Psoas muscle (tissue), 8 donors: ENCODE results near the gene TNS3. TPM values are rescaled to one million over a fixed set of nuclear protein-coding genes. Genes with fewer than 3 reads are reported as not detected.

Experiments used
- ATAC-seq, 4 donors: fragments of 200-7000 bp; cut with Tn5 transposase; one replicate each; pipeline ENCODE4 v1.9.1; 2020; ENCODE audit warnings: moderate library complexity in 3 of 4, mild to moderate bottlenecking in 2 of 4
- DNase-seq, 2 donors: peaks; one replicate each; pipeline ENCODE4 v3.0.0-alpha.2; 2020
- H3K27ac ChIP-seq: fragments of 200-600 bp; one replicate; pipeline ENCODE4 v1.8.0; 2022
- H3K27me3 ChIP-seq, 3 donors: fragments of 200-600 bp in 1 of 3; one replicate each; pipeline versions ENCODE4 v1.6.1 to v1.8.0; 2013 to 2022; ENCODE audit warnings: low read length in 2 of 3, mild to moderate bottlenecking in 2 of 3, moderate library complexity in 1 of 3; ENCODE audit not compliant: insufficient read depth in 3 of 3
- H3K36me3 ChIP-seq, 2 donors: fragments of 200-600 bp in 1 of 2; one replicate each; pipeline versions ENCODE4 v1.6.1 to v1.8.0; 2013 to 2022; ENCODE audit warnings: low read depth in 1 of 2, mild to moderate bottlenecking in 1 of 2, moderate library complexity in 1 of 2; ENCODE audit not compliant: insufficient read depth in 1 of 2
- H3K4me1 ChIP-seq: fragments of 200-600 bp; one replicate; pipeline ENCODE4 v1.8.0; 2022
- H3K4me3 ChIP-seq: fragments of 200-600 bp; one replicate; pipeline ENCODE4 v1.8.0; 2022; ENCODE audit warnings: mild to moderate bottlenecking
- H3K9me3 ChIP-seq: fragments of 200-600 bp; one replicate; pipeline ENCODE4 v1.8.0; 2022
- WGBS, 3 donors: extraction: QIAGEN DNeasy Blood & Tissue Kit; methylation state at CpG; one replicate each; pipeline versions ENCODE4 v1.1.6 to v1.1.7; 2013; 5-methylcytosine and 5-hydroxymethylcytosine counted together
- intact Hi-C, 2 donors: fragments of 100-400 bp; cut with DNase I; formaldehyde crosslinking; loops; one replicate each; pipeline versions ENCODE4 v1.11.0 to v1.14.2; 2022
- polyA plus RNA-seq, 3 donors: library from polyadenylated mRNA; stranded (reverse); fragments of 200-250 nt; gene quantifications; one replicate each; pipeline ENCODE4 v1.2.3, GENCODE V29; 2013
- total RNA-seq, 4 donors: library from RNA; stranded (reverse); fragmentation: NEBNext Ultra II Directional in 2 of 4; extraction: Animal tissue kit (Norgen Biotek cat#: 25700) in 2 of 4; gene quantifications; one replicate each; pipeline versions ENCODE4 v1.2.1 to v1.2.4, GENCODE V29; 2021 to 2023
- TF ChIP-seq, protein P1 (sequence below): fragments of 200-600 bp; IDR thresholded peaks from one replicate; pipeline ENCODE4 v1.8.0; 2022; ENCODE audit warnings: antibody characterized with exemption
- donor health status: healthy with polysubstance abuse.
- donor health status: DM: no; HTN: no; CAD: no; lungs with moderate emphysema.
- donor health status: Bipolar disorder and iron deficiency.
- donor health status: healthy.
- donor health status: DM: yes; HTN: yes; CAD: no.
- donor health status: DM: no; HTN: no; CAD: no.
- donor health status: DM: no; HTN: no; CAD: no.
- donor health status: DM: yes; HTN: yes; CAD: no.

TNS3 gene
- total and polyA plus RNA-seq, 7 donors: 11.5 to 75.3 (median 35.0) TPM

DNA sequence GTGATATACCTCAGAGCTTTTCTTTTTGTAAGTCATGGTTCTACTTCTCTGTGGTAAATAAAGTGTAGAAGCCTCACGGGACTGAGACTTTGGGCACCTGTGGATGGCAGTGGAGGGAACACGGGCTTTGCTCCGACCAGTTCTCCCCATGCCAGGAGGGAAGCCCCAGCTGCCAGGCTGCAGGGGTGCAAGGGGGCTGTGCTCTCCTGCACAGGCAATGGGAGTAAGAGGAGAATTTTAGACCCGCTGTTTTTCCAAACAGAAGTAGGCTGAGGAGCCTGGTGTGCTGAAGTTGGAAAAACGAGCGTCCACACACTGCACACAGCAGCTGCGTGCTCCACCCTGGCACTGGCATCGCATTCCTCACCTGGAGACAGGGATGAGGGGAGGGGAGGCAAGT is 282.4 kb downstream of the TNS3 start:
- Histone ChIP-seq H3K4me1 (peaks cover 14% of the 10 kb centered on the region), H3K9me3 (no peaks in the 10 kb centered on the region), H3K27ac (no peak overlapping the region), H3K36me3 (peaks cover 0 to 63% of the 10 kb centered on the region in 2 donors), H3K4me3 (no peak overlapping the region), H3K27me3 (no peaks in the 10 kb centered on the region)
- intact Hi-C loops: no loop called here
- WGBS, 3 donors: 77 to 88% (median 83%) methylated on average over 8 of the region's 8 CpGs
- DNase-seq (no peak), ATAC-seq (no peak)
- TF ChIP-seq, protein P1, sequence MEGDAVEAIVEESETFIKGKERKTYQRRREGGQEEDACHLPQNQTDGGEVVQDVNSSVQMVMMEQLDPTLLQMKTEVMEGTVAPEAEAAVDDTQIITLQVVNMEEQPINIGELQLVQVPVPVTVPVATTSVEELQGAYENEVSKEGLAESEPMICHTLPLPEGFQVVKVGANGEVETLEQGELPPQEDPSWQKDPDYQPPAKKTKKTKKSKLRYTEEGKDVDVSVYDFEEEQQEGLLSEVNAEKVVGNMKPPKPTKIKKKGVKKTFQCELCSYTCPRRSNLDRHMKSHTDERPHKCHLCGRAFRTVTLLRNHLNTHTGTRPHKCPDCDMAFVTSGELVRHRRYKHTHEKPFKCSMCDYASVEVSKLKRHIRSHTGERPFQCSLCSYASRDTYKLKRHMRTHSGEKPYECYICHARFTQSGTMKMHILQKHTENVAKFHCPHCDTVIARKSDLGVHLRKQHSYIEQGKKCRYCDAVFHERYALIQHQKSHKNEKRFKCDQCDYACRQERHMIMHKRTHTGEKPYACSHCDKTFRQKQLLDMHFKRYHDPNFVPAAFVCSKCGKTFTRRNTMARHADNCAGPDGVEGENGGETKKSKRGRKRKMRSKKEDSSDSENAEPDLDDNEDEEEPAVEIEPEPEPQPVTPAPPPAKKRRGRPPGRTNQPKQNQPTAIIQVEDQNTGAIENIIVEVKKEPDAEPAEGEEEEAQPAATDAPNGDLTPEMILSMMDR: no peak

DNA sequence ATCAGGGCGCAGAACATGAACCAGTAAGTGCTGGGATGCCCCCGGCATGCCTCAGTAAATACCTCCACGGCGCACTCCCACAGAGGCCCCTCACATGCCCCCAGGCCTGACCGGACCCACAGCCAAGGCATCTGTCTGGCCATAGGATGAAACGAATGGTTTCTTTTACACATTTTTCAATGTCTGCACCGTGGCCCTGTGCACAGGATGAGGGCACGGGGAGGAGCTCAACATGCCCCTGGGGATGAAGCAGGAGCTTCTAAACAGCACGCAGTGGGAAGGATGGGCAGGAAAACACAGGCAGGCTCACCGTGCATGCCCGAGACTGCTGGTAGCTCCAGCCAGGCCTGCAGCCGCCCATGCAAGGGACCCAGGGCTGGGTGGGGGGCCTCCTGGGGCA is 283.3 kb downstream of the TNS3 start:
- DNase-seq (no peak), ATAC-seq (no peak)
- 86 to 92% (median 88%) methylated on average over 12 of the region's 12 CpGs for WGBS, 3 donors
- H3K4me3 ChIP-seq: no peak overlapping the region
- no peaks in the 10 kb centered on the region for H3K27me3 ChIP-seq
- H3K36me3 ChIP-seq: peaks cover 0 to 57% of the 10 kb centered on the region in 2 donors
- intact Hi-C loops: no loop called here
- peaks cover 22% of the 10 kb centered on the region for H3K4me1 ChIP-seq
- TF ChIP-seq, protein P1: no peak
- no peaks in the 10 kb centered on the region for H3K9me3 ChIP-seq
- no peak overlapping the region for H3K27ac ChIP-seq

DNA sequence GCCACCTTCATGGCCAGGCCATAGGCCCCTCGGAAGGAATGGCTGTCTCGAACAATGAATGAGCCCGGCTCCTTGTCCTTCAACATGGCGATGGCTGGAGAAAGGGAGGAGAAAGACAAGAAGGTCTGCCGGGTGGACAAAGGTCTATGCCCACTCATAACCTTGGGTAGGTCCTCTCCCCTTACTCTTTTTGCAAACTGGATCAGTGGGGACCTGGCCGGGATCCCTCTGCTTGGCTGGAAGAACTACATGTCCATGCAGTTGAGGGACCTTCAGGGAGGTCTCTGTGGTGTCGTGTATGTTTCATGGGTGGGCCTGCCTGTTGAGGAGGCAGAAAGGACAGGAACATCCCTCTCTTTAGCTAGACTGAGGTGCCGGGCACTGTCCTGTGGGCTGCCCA is 284.8 kb downstream of the TNS3 start:
- 95 to 98% (median 98%) methylated on average over 8 of the region's 8 CpGs for WGBS, 3 donors
- ATAC-seq: no peak
- Histone ChIP-seq H3K4me1 (peaks cover 27% of the 10 kb centered on the region), H3K27ac (no peak overlapping the region), H3K4me3 (no peak overlapping the region), H3K27me3 (no peaks in the 10 kb centered on the region), H3K9me3 (no peaks in the 10 kb centered on the region), H3K36me3 (peaks cover 3 to 55% of the 10 kb centered on the region in 2 donors)
- intact Hi-C loops: no loop called here
- TF ChIP-seq, protein P1: no peak
- DNase-seq: no peak

DNA sequence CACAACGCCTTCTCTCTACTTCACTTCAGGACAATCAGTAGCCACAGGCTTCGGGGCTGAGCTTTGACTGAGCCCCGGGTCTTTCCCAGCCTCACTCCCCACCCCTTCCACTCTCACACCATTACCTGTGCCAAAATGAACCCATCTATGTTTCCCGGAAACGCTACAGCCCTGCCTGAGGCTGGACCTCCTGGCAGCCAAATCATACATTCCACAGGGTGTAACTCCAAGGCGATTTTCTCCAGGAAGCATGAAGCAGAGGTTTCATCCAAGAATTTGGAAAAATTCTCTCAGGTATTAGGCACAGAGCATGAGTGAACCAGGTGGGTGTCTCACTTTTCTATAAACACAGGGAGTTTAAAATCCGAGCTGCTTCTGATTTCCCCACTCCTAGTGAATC is 286.3 kb downstream of the TNS3 start:
- intact Hi-C loops: no loop called here
- Histone ChIP-seq H3K4me1 (peaks cover 33% of the 10 kb centered on the region), H3K9me3 (no peaks in the 10 kb centered on the region), H3K4me3 (no peak overlapping the region), H3K27me3 (no peaks in the 10 kb centered on the region), H3K27ac (peak overlapping the region; percentile 85), H3K36me3 (peaks cover 3 to 57% of the 10 kb centered on the region in 2 donors)
- TF ChIP-seq, protein P1: no peak
- WGBS, 3 donors: 86 to 88% (median 87%) methylated on average over 7 of the region's 7 CpGs
- DNase-seq (no peak), ATAC-seq (no peak)

DNA sequence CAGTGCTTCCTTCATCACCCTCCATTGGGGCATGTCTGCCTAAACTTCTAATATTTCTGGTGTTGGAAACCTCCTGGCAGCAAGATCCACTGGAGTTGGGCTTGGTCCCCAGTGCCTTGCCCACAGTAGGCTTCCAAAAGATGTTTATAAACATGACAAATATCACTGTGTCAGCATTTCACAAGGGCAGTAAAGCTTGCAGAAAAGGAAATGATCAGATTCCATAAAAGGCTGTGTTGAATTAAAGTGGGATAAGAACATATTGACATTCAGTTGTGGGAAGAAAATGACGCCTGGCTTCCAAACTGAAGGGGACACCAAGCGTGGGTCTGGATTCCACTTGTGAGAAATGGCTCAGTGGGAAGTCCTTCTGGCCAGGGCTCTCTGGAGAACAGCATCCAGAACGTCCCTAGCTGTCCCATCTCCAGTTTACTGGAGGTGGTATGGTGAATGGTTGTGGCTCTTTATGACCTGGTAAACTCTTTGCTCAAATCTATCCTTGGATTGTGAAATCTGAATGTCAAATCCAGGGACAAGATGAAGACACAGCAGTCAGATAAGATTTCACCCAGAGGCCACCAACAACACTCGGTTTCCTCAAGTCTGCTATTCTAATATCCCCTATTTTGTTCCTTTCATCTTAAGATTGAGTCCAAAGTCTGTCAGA is 287.2 kb downstream of the TNS3 start:
- TF ChIP-seq, protein P1: no peak
- peaks cover 33% of the 10 kb centered on the region for H3K4me1 ChIP-seq
- ATAC-seq (peak; percentile 38 to 71 (median 52)), DNase-seq (no peak)
- no peaks in the 10 kb centered on the region for H3K27me3 ChIP-seq
- H3K27ac ChIP-seq: peak overlapping the region; percentile 85
- H3K36me3 ChIP-seq: peaks cover 3 to 53% of the 10 kb centered on the region in 2 donors
- 58 to 77% (median 67%) methylated on average over 4 of the region's 4 CpGs for WGBS, 3 donors
- no peaks in the 10 kb centered on the region for H3K9me3 ChIP-seq
- intact Hi-C loops: loop anchor here in 1 of 2 donors (5.0 kb wide), 1 partner anchor 43 kb away; no protein-coding TSS in a partner anchor
- H3K4me3 ChIP-seq: no peak overlapping the region
